RWPE2 (cell line): ENCODE results near the gene IDH2.
A peak's percentile ranks its signal among the peaks of the same experiment; 100 is the strongest.

Experiments
- ATAC-seq: fragments of 200-7000 bp; cut with Tn5 transposase; 3 replicates; pipeline ENCODE4 v1.9.1; 2021; ENCODE audit warnings: low read depth
- DNase-seq: peaks from one replicate; pipeline ENCODE4 v3.0.0-alpha.2; 2020; ENCODE audit warnings: low spot score
- H3K27ac ChIP-seq: fragments of 450-650 bp; 2 replicates; pipeline ENCODE4 v1.5.1; 2017; ENCODE audit warnings: mild to moderate bottlenecking; ENCODE audit not compliant: poor library complexity, severe bottlenecking
- H3K27me3 ChIP-seq: fragments of 250-450 bp; sonication (Bioruptor Pico); 2 replicates; pipeline ENCODE4 v1.5.1; 2021; ENCODE audit warnings: mild to moderate bottlenecking, moderate library complexity; ENCODE audit not compliant: insufficient read depth, poor library complexity, severe bottlenecking
- H3K36me3 ChIP-seq: fragments of 250-450 bp; sonication (Bioruptor Pico); 2 replicates; pipeline ENCODE4 v1.5.1; 2020; ENCODE audit warnings: low read depth, mild to moderate bottlenecking, moderate library complexity
- H3K4me1 ChIP-seq: fragments of 250-450 bp; sonication (Bioruptor Pico); 2 replicates; pipeline ENCODE4 v1.5.1; 2021; ENCODE audit warnings: mild to moderate bottlenecking, moderate library complexity; ENCODE audit not compliant: insufficient read depth, poor library complexity, severe bottlenecking
- H3K4me3 ChIP-seq: fragments of 250-450 bp; sonication (Bioruptor Pico); 2 replicates; pipeline ENCODE4 v1.5.1; 2021; ENCODE audit warnings: mild to moderate bottlenecking, moderate library complexity; ENCODE audit not compliant: severe bottlenecking
- H3K9me3 ChIP-seq: fragments of 250-450 bp; sonication (Bioruptor Pico); 2 replicates; pipeline ENCODE4 v1.5.1; 2021; ENCODE audit warnings: mild to moderate bottlenecking, moderate library complexity; ENCODE audit not compliant: severe bottlenecking
- TF ChIP-seq, protein P1 (sequence below): fragments of 450-650 bp; IDR thresholded peaks from one replicate; pipeline ENCODE4 v1.5.1; 2017; ENCODE audit warnings: mild to moderate bottlenecking, moderate library complexity; ENCODE audit not compliant: poor library complexity, severe bottlenecking

Gene IDH2

DNA sequence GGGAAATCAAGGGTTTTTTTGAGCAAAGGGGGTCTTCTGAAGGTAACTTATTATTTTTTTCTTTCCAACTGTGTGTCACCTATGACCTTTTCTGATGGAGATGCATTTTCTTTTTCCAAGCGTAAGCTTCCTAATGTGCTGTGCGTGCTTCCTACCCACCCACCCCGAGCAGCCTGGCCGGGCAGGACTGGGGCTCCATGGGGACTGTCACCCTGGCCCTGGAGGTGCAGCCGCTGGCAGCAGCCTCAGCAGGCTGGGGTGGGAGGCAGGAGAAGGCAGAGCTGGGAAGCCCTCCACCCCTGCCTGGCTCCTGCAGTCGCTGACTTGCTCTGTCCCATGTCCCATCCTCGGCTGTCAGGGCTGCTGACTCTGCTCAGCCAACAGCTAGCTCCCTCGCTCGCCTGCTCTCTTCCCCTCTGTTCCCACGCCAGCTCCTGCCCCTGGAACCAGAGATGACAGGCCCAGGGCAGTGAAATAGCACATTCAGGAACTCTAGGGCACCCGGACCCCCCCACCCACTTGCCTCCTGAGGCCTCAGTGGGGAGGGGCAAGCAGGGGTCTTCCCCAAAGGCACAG lies 21.4 kb downstream of the IDH2 start:
- DNase-seq (no peak), ATAC-seq (no peak)
- Histone ChIP-seq H3K27ac (no peak overlapping the region), H3K9me3 (no peaks in the 10 kb centered on the region), H3K4me1 (peaks cover 6% of the 10 kb centered on the region), H3K27me3 (no peaks in the 10 kb centered on the region), H3K4me3 (no peak overlapping the region), H3K36me3 (peaks cover 36% of the 10 kb centered on the region)
- TF ChIP-seq, protein P1, sequence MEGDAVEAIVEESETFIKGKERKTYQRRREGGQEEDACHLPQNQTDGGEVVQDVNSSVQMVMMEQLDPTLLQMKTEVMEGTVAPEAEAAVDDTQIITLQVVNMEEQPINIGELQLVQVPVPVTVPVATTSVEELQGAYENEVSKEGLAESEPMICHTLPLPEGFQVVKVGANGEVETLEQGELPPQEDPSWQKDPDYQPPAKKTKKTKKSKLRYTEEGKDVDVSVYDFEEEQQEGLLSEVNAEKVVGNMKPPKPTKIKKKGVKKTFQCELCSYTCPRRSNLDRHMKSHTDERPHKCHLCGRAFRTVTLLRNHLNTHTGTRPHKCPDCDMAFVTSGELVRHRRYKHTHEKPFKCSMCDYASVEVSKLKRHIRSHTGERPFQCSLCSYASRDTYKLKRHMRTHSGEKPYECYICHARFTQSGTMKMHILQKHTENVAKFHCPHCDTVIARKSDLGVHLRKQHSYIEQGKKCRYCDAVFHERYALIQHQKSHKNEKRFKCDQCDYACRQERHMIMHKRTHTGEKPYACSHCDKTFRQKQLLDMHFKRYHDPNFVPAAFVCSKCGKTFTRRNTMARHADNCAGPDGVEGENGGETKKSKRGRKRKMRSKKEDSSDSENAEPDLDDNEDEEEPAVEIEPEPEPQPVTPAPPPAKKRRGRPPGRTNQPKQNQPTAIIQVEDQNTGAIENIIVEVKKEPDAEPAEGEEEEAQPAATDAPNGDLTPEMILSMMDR = no peak

DNA sequence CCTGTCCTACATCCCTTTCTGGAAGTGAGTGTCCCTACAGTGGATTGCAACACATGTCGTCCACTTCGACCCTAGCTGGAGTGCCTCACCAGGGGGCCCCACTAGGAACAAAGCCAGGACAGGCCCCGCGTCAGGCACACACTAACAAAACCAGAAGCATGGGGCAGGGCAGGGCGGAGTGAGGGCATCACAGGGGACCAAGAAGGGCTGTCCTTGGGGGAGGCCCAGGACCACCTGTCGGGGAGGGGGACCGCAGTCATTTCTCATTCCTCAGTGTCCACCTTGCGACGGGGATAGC lies 21.9 kb downstream of the IDH2 start:
- Histone ChIP-seq H3K9me3 (no peaks in the 10 kb centered on the region), H3K27ac (no peak overlapping the region), H3K4me3 (no peak overlapping the region), H3K4me1 (peaks cover 11% of the 10 kb centered on the region), H3K36me3 (peaks cover 33% of the 10 kb centered on the region), H3K27me3 (no peaks in the 10 kb centered on the region)
- ATAC-seq (no peak), DNase-seq (no peak)
- TF ChIP-seq, protein P1 = no peak

DNA sequence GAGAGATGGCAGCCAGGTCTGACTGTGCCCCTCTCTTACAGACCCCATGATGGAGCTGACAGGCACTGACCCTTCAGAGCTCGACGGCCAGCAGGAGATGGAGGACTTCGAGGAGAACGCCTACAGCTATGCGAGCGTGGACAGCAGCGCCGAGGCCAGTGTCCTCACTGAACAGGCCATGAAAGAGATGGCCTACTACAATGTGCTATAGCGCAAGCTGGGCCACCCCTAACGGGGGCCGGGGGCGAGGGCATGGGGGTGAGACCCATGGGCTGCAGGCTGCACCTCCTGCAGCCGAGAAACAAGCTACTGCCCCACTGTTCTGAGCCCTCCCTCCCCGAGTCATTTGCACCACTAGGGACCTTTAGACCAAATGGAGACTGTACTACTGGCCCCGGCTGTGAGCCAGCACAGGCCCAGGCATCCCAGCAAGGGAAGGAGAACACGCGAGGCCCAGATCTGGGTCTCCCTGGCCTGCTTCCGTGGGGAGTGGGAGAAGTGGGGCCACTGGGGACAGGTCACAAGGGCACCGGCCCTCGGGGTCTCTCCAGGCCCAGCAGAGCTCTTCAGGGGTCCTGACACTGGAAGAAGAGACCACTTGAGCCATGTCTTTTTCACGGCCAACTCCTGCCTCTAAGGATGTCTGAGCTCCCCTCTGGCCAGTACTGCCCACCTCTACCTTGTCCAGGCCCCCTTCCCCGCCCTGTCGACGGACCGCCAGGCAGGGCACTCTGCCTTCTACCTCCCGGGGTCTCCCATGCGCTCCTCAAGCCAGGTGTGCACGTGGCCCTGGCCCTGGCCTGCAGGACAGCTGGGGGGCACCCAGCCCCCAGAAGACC lies 22.4 kb downstream of the IDH2 start:
- H3K27me3 ChIP-seq = no peaks in the 10 kb centered on the region
- H3K27ac ChIP-seq = no peak overlapping the region
- no peaks in the 10 kb centered on the region for H3K9me3 ChIP-seq
- DNase-seq (no peak), ATAC-seq (no peak)
- no peak overlapping the region for H3K4me3 ChIP-seq
- peaks cover 17% of the 10 kb centered on the region for H3K4me1 ChIP-seq
- TF ChIP-seq, protein P1 = no peak
- H3K36me3 ChIP-seq = peaks cover 37% of the 10 kb centered on the region

DNA sequence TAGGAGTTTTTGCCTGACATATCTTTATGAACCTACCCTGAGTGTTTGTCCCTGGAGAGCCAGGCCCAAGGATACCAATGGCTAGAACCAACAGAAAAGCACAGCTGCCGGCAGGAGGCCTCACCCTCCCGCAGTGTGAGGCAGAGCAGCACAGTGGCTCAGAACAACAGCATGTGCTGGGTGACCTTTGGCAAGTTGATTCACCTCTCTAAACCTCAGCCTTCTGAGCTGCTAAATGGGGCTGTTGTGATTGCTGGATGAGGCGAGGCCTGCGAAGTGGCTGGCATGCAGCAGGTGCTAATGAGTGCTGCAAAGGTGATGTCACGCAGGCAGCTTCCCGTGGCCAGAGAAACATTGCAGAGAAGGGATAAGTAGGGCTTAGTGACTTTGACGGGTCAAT lies 23.3 kb downstream of the IDH2 start:
- ATAC-seq (no peak), DNase-seq (no peak)
- Histone ChIP-seq H3K4me1 (peaks cover 21% of the 10 kb centered on the region), H3K4me3 (no peak overlapping the region), H3K9me3 (no peaks in the 10 kb centered on the region), H3K36me3 (peaks cover 44% of the 10 kb centered on the region), H3K27me3 (no peaks in the 10 kb centered on the region), H3K27ac (no peak overlapping the region)
- TF ChIP-seq, protein P1 = no peak

DNA sequence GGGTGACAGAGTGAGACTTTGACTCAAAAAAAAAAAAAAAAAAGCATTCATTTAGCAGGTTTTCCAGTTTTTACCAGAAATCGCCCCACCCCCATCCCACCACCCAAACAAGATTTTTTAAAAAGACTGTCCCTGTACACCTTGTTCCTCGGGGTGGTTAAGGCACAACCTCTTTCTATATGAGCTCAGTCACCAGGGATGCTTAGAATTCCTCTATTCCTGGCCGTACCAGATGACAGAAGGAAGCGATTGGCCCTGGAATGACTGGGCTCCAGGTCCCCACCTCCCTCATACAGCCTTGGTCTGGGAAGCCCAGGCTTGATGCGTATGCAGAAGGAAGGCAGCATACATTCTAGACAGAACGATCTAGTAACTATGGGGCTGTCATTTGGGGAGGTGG lies 25.6 kb downstream of the IDH2 start:
- no peak for ATAC-seq
- no peaks in the 10 kb centered on the region for H3K27me3 ChIP-seq

More for the DNA sequence above, 25.6 kb downstream of the IDH2 start:
- Histone ChIP-seq H3K36me3 (peaks cover 53% of the 10 kb centered on the region), H3K9me3 (no peaks in the 10 kb centered on the region), H3K27ac (peak overlapping the region; percentile 77), H3K4me1 (peaks cover 21% of the 10 kb centered on the region), H3K4me3 (no peak overlapping the region)
- TF ChIP-seq, protein P1 = no peak
- no peak for DNase-seq
